ENCODE data around the gene TMC7. TPM values are rescaled to one million over a fixed set of nuclear protein-coding genes. Genes with fewer than 3 reads are reported as not detected.

The TMC7 gene
- total RNA-seq (2022) (4.1 and 6.0 TPM in 2 replicates), Bru-seq, nascent RNA (percentile 50 among the genes with signal in this experiment), BruChase-seq, experiment 1, labeled RNA remaining after a 6-hour chase (percentile 49 among the genes with signal in this experiment), BruChase-seq, experiment 2, labeled RNA remaining after a 2-hour chase (percentile 46 among the genes with signal in this experiment)
- long read RNA-seq, transcript TMC7-201 (16 exons, 3,640 nt): major isoform, 9 of 16 reads
- long read RNA-seq, partial matches to known transcripts: 1 of 16 reads
- long read RNA-seq, other reads (novel, unspliced or antisense): 6 of 16 reads

DNA sequence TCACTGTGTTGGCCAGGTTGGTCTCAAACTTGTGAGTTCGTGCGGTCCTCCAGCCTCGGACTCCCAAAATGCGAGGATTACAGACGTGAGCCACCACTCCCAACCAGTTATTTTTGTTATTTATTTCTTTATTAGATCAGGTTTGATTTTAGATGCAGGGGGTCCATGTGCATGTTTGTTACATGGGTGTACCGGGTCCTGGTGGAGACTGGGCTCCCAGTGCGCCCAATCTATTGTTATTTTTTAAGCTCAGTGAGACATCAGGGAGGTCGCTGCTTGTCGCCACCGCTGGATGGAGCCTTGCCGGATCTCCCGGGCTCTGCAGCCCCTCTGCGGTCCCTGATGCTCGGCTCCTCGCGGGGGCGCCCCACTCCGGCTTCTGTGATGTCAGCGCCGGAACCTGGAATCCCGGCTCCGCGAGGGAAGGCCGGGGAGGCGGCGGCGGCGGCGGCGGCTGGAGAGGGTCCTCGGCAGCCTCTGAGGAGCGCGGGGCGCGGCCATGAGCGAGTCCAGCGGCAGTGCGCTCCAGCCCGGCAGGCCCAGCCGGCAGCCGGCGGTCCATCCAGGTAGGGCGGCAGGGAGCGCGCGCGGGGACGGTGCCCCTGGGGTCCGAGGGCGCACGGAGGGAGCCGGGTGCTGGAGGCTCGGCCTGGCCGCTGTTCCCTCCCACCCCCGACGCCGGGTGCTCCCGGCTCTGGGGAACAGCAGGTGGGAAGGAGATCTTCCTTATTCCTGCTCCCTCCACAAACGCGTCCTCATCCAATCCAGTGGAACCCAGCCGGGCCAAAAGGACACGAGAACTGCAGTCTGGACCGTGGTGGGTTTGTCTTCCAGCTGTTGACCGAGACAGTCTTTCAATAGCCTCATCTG is at the start of gene TMC7:
Gene TMC7 (plus strand): TSS at position 370 of the 870 bp plus-strand sequence. CDS start 130 bp downstream, at position 500.
- no peaks in the 10 kb centered on the region for H3K36me3 Mint-ChIP-seq (ENCODE audit: insufficient read depth, unreplicated experiment)
- peaks cover 9% of the 10 kb centered on the region for H3K4me1 Mint-ChIP-seq (ENCODE audit: insufficient read depth, unreplicated experiment)
- no peaks in the 10 kb centered on the region for H3K9me3 Mint-ChIP-seq (ENCODE audit: unreplicated experiment)
- peak within 1 kb of the TSS; percentile 49 for H3K27ac Mint-ChIP-seq (ENCODE audit: low read depth, unreplicated experiment)
- CTCF ChIA-PET: interaction anchor here (0.6 to 7.0 kb wide), 60 partner anchors 9 to 442 kb away, joined by 3 to 202 read pairs (median 4); partner anchors contain the start of gene COQ7
- BruUV-seq (replicated peaks): no TSS peak
- TF ChIP-seq, protein P1, sequence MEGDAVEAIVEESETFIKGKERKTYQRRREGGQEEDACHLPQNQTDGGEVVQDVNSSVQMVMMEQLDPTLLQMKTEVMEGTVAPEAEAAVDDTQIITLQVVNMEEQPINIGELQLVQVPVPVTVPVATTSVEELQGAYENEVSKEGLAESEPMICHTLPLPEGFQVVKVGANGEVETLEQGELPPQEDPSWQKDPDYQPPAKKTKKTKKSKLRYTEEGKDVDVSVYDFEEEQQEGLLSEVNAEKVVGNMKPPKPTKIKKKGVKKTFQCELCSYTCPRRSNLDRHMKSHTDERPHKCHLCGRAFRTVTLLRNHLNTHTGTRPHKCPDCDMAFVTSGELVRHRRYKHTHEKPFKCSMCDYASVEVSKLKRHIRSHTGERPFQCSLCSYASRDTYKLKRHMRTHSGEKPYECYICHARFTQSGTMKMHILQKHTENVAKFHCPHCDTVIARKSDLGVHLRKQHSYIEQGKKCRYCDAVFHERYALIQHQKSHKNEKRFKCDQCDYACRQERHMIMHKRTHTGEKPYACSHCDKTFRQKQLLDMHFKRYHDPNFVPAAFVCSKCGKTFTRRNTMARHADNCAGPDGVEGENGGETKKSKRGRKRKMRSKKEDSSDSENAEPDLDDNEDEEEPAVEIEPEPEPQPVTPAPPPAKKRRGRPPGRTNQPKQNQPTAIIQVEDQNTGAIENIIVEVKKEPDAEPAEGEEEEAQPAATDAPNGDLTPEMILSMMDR (IDR thresholded peaks at IDR 0.05; ENCODE audit: unreplicated experiment): peak; percentile 92
- DNase-seq (ENCODE audit: unreplicated experiment): peak; percentile 84
- POLR2A ChIA-PET: interaction anchor here (0.6 to 2.8 kb wide), 18 partner anchors 11 to 155 kb away, joined by 3 to 13 read pairs (median 4); partner anchors contain the start of genes COQ7 and SMG1
- intact Hi-C loops (cut with micrococcal nuclease): loop anchor here (1.0 to 2.0 kb wide), 3 partner anchors 84 to 391 kb away; partner anchors contain the start of gene COQ7
- no peaks in the 10 kb centered on the region for H3K27me3 Mint-ChIP-seq (ENCODE audit: insufficient read depth, unreplicated experiment)
- peak within 1 kb of the TSS; percentile 72 for H3K4me3 Mint-ChIP-seq (ENCODE audit: unreplicated experiment)

DNA sequence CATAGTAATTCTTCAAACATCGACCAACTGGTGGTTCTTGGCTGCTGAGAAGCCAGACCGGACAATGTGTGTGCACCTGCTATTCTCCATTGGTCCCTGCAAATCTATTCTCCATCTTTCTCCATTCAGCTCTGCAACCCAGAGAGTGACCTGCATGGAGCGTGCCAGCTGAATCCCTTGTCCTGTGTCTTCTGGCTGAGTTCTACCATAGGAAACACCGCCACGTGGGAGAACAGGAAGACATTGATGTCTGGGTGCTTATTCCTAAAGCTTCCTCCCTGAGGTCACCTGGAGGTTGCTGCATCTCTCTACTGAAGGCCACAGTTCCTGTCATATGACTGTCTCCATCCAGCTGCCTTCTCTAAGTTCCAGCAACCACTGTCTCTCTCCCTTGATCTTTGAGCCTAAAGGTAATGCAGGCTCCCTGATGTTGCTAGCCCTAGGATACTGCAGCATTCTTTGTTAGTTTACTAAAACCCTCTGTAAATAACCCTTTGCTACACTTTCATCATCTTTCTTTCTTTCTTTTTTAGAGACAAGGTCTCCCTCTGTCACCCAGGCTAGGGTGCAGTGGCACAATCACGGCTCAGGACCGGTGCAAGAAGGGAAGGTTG is 46.9 kb upstream of the TMC7 start:
- Mint-ChIP-seq H3K27me3 (ENCODE audit: insufficient read depth, unreplicated experiment) (no peaks in the 10 kb centered on the region), H3K36me3 (ENCODE audit: insufficient read depth, unreplicated experiment) (no peaks in the 10 kb centered on the region), H3K27ac (ENCODE audit: low read depth, unreplicated experiment) (no peak overlapping the region), H3K4me1 (ENCODE audit: insufficient read depth, unreplicated experiment) (peaks cover 9% of the 10 kb centered on the region), H3K4me3 (ENCODE audit: unreplicated experiment) (no peak overlapping the region), H3K9me3 (ENCODE audit: unreplicated experiment) (no peaks in the 10 kb centered on the region)
- no peak for DNase-seq (ENCODE audit: unreplicated experiment)
- BruUV-seq (replicated peaks): no TSS peak
- TF ChIP-seq, protein P1 (IDR thresholded peaks at IDR 0.05; ENCODE audit: unreplicated experiment): no peak
- CTCF ChIA-PET: interaction anchor here (1.0 to 1.4 kb wide), 3 partner anchors 22 to 576 kb away, joined by 3 to 4 read pairs (median 3); no protein-coding TSS in a partner anchor
- intact Hi-C loops (cut with micrococcal nuclease): no loop called here
- POLR2A ChIA-PET: interaction anchor here (0.7 kb wide), 1 partner anchor 10 kb away, joined by 3 read pairs; no protein-coding TSS in a partner anchor

GRCh38 chr16:18937390-18937789 is 46.3 kb upstream of the TMC7 start:
- Mint-ChIP-seq H3K9me3 (ENCODE audit: unreplicated experiment) (no peaks in the 10 kb centered on the region), H3K36me3 (ENCODE audit: insufficient read depth, unreplicated experiment) (no peaks in the 10 kb centered on the region), H3K27me3 (ENCODE audit: insufficient read depth, unreplicated experiment) (no peaks in the 10 kb centered on the region), H3K4me1 (ENCODE audit: insufficient read depth, unreplicated experiment) (peaks cover 6% of the 10 kb centered on the region), H3K27ac (ENCODE audit: low read depth, unreplicated experiment) (no peak overlapping the region), H3K4me3 (ENCODE audit: unreplicated experiment) (no peak overlapping the region)
- TF ChIP-seq, protein P1 (IDR thresholded peaks at IDR 0.05; ENCODE audit: unreplicated experiment): no peak
- no peak for DNase-seq (ENCODE audit: unreplicated experiment)
- intact Hi-C loops (cut with micrococcal nuclease): no loop called here
- BruUV-seq (replicated peaks): no TSS peak
- CTCF ChIA-PET: interaction anchor here (1.0 to 1.4 kb wide), 3 partner anchors 21 to 576 kb away, joined by 3 to 4 read pairs (median 3); partner anchors contain the start of gene TMC7
- POLR2A ChIA-PET: no interaction called here
